SU-DHL-6 (cell line): ENCODE measurements around the gene ARPP19.

ENCODE experiments used
- H2AFZ ChIP-seq: fragments of 200-600 bp; sonication (generic); 2 replicates; pipeline ENCODE4 v1.6.1; 2014; ENCODE audit warnings: low read depth, mild to moderate bottlenecking, moderate library complexity, mixed read lengths, antibody characterized with exemption, low read length; ENCODE audit not compliant: severe bottlenecking
- H3F3A ChIP-seq: fragments of 200-600 bp; shearing (Covaris generic); 2 replicates; pipeline ENCODE4 v1.6.0; 2016; ENCODE audit warnings: antibody characterized with exemption, mild to moderate bottlenecking; ENCODE audit not compliant: insufficient read depth
- H3K27ac ChIP-seq: fragments of 200-600 bp; sonication (generic); 2 replicates; pipeline ENCODE4 v1.5.1; 2016; ENCODE audit warnings: low read depth, mild to moderate bottlenecking, low read length, moderate library complexity, mixed read lengths
- H3K27me3 ChIP-seq: fragments of 200-600 bp; sonication (generic), shearing (Covaris generic); 2 replicates; pipeline ENCODE4 v1.6.0; 2014; ENCODE audit warnings: mild to moderate bottlenecking, low read length
- H3K36me3 ChIP-seq: fragments of 200-600 bp; sonication (generic); 2 replicates; pipeline ENCODE4 v1.6.1; 2014; ENCODE audit warnings: mild to moderate bottlenecking, low read length, mixed read lengths
- H3K4me2 ChIP-seq: fragments of 300-600, 200-600 bp; shearing (Covaris generic), sonication (generic); 2 replicates; pipeline ENCODE4 v1.6.0; 2014; ENCODE audit warnings: low read length, low read depth, mild to moderate bottlenecking; ENCODE audit not compliant: poor library complexity, severe bottlenecking
- H3K4me3 ChIP-seq: fragments of 200-600 bp; sonication (generic); 2 replicates; pipeline ENCODE4 v1.5.1; 2014; ENCODE audit warnings: antibody characterized with exemption, low read length, mild to moderate bottlenecking, mixed read lengths; ENCODE audit not compliant: insufficient read depth, poor library complexity, severe bottlenecking
- H3K79me2 ChIP-seq: fragments of 200-600 bp; sonication (generic); 2 replicates; pipeline ENCODE4 v1.6.1; 2014; ENCODE audit warnings: mild to moderate bottlenecking, low read length, moderate library complexity; ENCODE audit not compliant: insufficient read depth
- H3K9ac ChIP-seq: fragments of 200-600 bp; sonication (generic); 2 replicates; pipeline ENCODE4 v1.7.0; 2014; ENCODE audit warnings: mild to moderate bottlenecking, low read length
- H3K9me2 ChIP-seq: fragments of 200-600 bp; sonication (generic); replicated peaks from 2 replicates; pipeline ENCODE4 v1.6.1; 2014; ENCODE audit warnings: low read length; ENCODE audit not compliant: insufficient read depth
- H3K9me3 ChIP-seq: fragments of 200-600 bp; sonication (generic); 2 replicates; pipeline ENCODE4 v1.6.1; 2014; ENCODE audit warnings: low read length, mixed read lengths; ENCODE audit not compliant: insufficient read depth
- H4K20me1 ChIP-seq: fragments of 200-600 bp; sonication (generic); 2 replicates; pipeline ENCODE4 v1.6.1; 2014; ENCODE audit warnings: low read depth, mild to moderate bottlenecking, antibody characterized with exemption, low read length, moderate library complexity, mixed read lengths
- EZH2phosphoT487 ChIP-seq: fragments of 200-600 bp; sonication (generic), shearing (Covaris generic); conservative IDR thresholded peaks from 2 replicates; pipeline ENCODE4 v1.6.1; 2018; ENCODE audit warnings: mild to moderate bottlenecking, antibody characterized with exemption, low read length, moderate library complexity, mixed read lengths
- TF ChIP-seq, protein P1 (sequence below): fragments of 200-600 bp; sonication (generic); IDR thresholded peaks from one replicate; pipeline ENCODE4 v1.5.1; 2017; ENCODE audit warnings: antibody characterized with exemption, mild to moderate bottlenecking, low read length, moderate library complexity; ENCODE audit not compliant: insufficient read depth, poor library complexity, severe bottlenecking

The ARPP19 gene

GRCh38 chr15:52529940-52530339, 38.9 kb downstream of the ARPP19 start:
- H3K27me3 ChIP-seq, result no peaks in the 10 kb centered on the region
- H3K9ac ChIP-seq, result no peak overlapping the region
- H3K9me2 ChIP-seq, result no peaks in the 10 kb centered on the region
- H3K79me2 ChIP-seq, result no peaks in the 10 kb centered on the region
- no peak overlapping the region for H3K4me3 ChIP-seq
- H3K4me2 ChIP-seq, result peak overlapping the region; percentile 56
- H3K36me3 ChIP-seq, result no peaks in the 10 kb centered on the region
- peak overlapping the region; percentile 61 for H2AFZ ChIP-seq
- no peaks in the 10 kb centered on the region for H3F3A ChIP-seq
- H4K20me1 ChIP-seq, result no peaks in the 10 kb centered on the region
- H3K27ac ChIP-seq, result no peak overlapping the region
- H3K9me3 ChIP-seq, result no peaks in the 10 kb centered on the region
- TF ChIP-seq, protein P1, sequence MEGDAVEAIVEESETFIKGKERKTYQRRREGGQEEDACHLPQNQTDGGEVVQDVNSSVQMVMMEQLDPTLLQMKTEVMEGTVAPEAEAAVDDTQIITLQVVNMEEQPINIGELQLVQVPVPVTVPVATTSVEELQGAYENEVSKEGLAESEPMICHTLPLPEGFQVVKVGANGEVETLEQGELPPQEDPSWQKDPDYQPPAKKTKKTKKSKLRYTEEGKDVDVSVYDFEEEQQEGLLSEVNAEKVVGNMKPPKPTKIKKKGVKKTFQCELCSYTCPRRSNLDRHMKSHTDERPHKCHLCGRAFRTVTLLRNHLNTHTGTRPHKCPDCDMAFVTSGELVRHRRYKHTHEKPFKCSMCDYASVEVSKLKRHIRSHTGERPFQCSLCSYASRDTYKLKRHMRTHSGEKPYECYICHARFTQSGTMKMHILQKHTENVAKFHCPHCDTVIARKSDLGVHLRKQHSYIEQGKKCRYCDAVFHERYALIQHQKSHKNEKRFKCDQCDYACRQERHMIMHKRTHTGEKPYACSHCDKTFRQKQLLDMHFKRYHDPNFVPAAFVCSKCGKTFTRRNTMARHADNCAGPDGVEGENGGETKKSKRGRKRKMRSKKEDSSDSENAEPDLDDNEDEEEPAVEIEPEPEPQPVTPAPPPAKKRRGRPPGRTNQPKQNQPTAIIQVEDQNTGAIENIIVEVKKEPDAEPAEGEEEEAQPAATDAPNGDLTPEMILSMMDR, result no peak
- TF ChIP-seq EZH2phosphoT487, result no peak

DNA sequence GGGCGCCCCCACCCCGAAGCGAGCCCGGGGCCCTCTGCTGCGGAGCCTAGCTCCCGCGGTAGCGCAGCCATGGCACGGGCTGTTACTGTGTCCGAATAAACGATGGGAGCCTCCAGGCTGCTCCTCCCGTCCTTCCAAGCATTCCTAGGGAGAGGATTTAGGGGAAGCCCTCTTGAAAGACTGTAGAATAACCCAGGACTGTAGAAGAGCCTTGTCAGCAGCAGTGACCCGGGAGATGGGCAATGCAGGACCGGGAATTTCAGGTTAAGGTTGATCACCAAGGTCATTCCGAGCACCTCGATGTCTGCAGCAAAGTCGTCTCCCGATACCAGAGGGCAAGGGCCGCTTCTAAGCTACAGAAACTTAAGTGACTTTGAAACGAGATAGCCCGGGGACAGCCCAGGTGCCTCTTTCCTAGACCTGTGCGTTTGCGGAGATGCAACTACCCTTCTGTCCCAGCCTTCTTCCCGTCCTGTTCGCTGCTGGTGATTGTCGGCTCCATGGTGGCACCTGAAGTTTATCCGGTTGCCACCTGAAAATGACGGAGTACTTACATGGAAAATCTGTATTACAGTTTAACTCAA, 39.4 kb downstream of the ARPP19 start:
- Histone ChIP-seq H3K27me3 (no peaks in the 10 kb centered on the region), H2AFZ (peak overlapping the region; percentile 61), H3K27ac (peak overlapping the region; percentile 32; the same call in 1 of the 2 replicates), H3K9ac (peak overlapping the region; percentile 57), H3K9me2 (no peaks in the 10 kb centered on the region), H3K4me3 (peak overlapping the region; percentile 86), H3K79me2 (no peaks in the 10 kb centered on the region), H3F3A (no peaks in the 10 kb centered on the region), H4K20me1 (no peaks in the 10 kb centered on the region), H3K4me2 (peak overlapping the region; percentile 56), H3K9me3 (no peaks in the 10 kb centered on the region), H3K36me3 (no peaks in the 10 kb centered on the region)
- TF ChIP-seq EZH2phosphoT487, result no peak
- TF ChIP-seq, protein P1, result no peak

DNA sequence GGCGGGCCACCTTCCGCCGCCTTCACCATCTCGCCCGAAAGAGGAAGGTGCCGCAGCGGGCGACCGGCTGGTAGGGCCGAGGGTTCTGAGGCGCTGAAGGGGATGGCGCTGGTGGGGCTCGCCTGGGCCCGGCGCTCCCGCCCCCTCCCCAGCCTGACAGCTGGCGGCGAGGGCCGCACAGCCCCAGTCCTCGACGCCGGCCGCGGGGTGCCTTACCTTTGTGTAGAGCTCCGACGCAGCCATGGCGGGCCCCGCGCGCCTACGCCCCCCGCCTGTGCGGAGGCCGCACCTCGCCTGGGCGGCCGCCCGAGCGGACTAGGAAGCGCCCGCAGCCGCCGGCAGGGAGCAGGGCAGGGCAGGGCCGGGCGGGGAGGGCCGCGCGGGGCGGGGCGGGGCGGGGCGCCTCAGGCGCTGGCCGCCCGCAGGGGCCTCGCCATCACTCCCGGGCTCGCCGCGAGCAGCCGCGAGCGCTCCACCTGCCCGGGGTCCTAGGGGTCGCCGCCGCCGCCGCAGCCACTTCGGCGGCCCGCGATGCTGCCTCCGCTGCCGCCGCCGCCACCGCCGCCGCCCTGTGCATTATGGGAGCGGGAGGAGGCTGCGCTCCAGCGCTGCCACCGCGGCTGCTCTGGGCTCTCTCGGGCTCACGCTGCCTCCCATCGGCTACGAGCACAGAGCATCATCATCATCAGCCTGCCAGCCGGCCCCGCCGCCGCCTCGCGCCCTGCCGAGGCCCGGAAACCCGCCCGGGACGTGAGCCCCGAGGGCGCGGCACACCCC, 40.1 kb downstream of the ARPP19 start, which contains the start of gene MYO5A:
TSS of gene MYO5A (minus strand) at position 317 of the 777 bp plus-strand sequence. CDS start at position 243, 74 bp downstream.
- Histone ChIP-seq H3K4me3 (peak within 1 kb of the TSS; percentile 86), H3K27ac (peak within 1 kb of the TSS; percentile 49), H3K27me3 (no peaks in the 10 kb centered on the region)

More for the DNA sequence above, 40.1 kb downstream of the ARPP19 start, which contains the start of gene MYO5A:
- TF ChIP-seq, protein P1, result no peak
- TF ChIP-seq EZH2phosphoT487, result no peak
- peak within 1 kb of the TSS; percentile 57 for H3K9ac ChIP-seq
- H4K20me1 ChIP-seq, result no peaks in the 10 kb centered on the region
- H3K4me2 ChIP-seq, result peak within 1 kb of the TSS; percentile 72
- H2AFZ ChIP-seq, result peak within 1 kb of the TSS; percentile 89
- H3K9me3 ChIP-seq, result no peaks in the 10 kb centered on the region
- H3K79me2 ChIP-seq, result no peaks in the 10 kb centered on the region
- H3K36me3 ChIP-seq, result no peaks in the 10 kb centered on the region
- no peaks in the 10 kb centered on the region for H3F3A ChIP-seq
- no peaks in the 10 kb centered on the region for H3K9me2 ChIP-seq
